ENCODE measurements around the gene FPR1. TPM values are rescaled to one million over a fixed set of nuclear protein-coding genes. Genes with fewer than 3 reads are reported as not detected.

Gene FPR1
- total and polyA plus RNA-seq, 2 of the 4 experiments (the other 2 are of a cell fraction): not detected

DNA sequence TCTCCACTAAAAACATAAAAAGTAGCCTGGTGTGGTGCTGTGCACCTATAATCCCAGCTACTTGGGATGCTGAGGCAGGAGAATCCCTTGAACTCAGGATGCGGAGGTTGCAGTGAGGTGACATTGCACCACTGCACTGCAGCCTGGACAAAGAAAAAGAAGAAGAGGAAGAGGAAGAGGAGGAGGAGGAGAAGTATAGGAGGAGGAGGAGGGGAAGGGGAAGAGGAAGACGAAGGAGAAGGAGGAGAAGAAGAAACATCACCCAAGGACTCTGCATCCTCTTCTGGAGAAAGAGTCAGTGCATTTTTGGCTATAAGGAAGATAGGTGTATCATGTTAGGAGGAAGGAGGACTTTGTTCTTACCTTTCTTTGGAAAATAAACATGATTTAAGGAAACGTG, 30.3 kb upstream of the FPR1 start:
- no peak for ATAC-seq (ENCODE audit: low read depth)
- CTCF ChIA-PET: no interaction called here
- Histone ChIP-seq H3K4ac (ENCODE audit: low read depth, low read length) (no peak overlapping the region), H3K18ac (ENCODE audit: low read depth, low read length) (no peak overlapping the region), H4K8ac (ENCODE audit: low read depth in 2 of 2, low read length in 2 of 2) (no peak overlapping the region), H3K79me1 (ENCODE audit: low read depth in 1 of 2, low read length in 2 of 2) (no peaks in the 10 kb centered on the region), H4K20me1 (ENCODE audit: insufficient read depth, low read length) (no peaks in the 10 kb centered on the region), H4K5ac (ENCODE audit: low read depth, low read length) (no peak overlapping the region), H4K91ac (ENCODE audit: insufficient read depth, low read depth, low read length) (no peak overlapping the region), H2BK5ac (ENCODE audit: low read depth, low read length, poor library complexity, severe bottlenecking) (no peak overlapping the region), H2BK15ac (ENCODE audit: low read depth, low read length) (no peak overlapping the region), H2AK5ac (ENCODE audit: low read depth, low read length) (no peak overlapping the region), H3K9ac (ENCODE audit: low read depth, low read length) (no peak overlapping the region), H2BK120ac (ENCODE audit: low read depth, low read length) (no peak overlapping the region), H3K36me3 (ENCODE audit: control insufficient read depth, insufficient read depth, low read length) (no peaks in the 10 kb centered on the region), H3K4me2 (ENCODE audit: low read depth, low read length) (no peak overlapping the region), H3K27ac (ENCODE audit: insufficient read depth, low read length) (no peak overlapping the region), H3K27me3 (ENCODE audit: control insufficient read depth, insufficient read depth, low read length) (peaks cover 2% of the 10 kb centered on the region; the same call in 1 of the 2 replicates), H2AK9ac (replicated peaks; ENCODE audit: low read depth, low read length, poor library complexity) (no peak overlapping the region), H3K9me1 (ENCODE audit: insufficient read depth, low read length) (no peaks in the 10 kb centered on the region), H3K4me3 (ENCODE audit: insufficient read depth, low read depth, low read length) (no peak overlapping the region), H3K14ac (replicated peaks; ENCODE audit: low read depth, low read length) (no peak overlapping the region), H2BK20ac (ENCODE audit: low read depth, low read length) (no peak overlapping the region), H3K56ac (ENCODE audit: extremely low read depth, insufficient read depth, low read length) (no peak overlapping the region), H2AFZ (replicated peaks; ENCODE audit: low read length, poor library complexity) (no peak overlapping the region), H3K4me1 (ENCODE audit: control insufficient read depth, insufficient read depth, low read length) (no peaks in the 10 kb centered on the region), H3K23ac (ENCODE audit: low read depth, low read length) (no peak overlapping the region), H3K9me3 (ENCODE audit: control insufficient read depth, insufficient read depth, low read length) (no peaks in the 10 kb centered on the region)
- no TSS peak for BruUV-seq (replicated peaks)
- in situ Hi-C loops (cut with MboI; ENCODE audit: low sequenced_read_pairs) (no loop called here), intact Hi-C loops (cut with micrococcal nuclease) (no loop called here), dilution Hi-C loops (cut with HindIII; ENCODE audit: low sequenced_read_pairs, unreplicated experiment) (no loop called here)
- POLR2A ChIA-PET (ENCODE audit: unreplicated experiment): no interaction called here
- WGBS, 2 experiments (ENCODE audit: extremely low coverage in 2 of 2, insufficient read length in 1 of 2): 57% methylated on average over 2 of the region's 3 CpGs; no CpG with 5 or more reads in 1 of the 2 experiments
- no peak for DNase-seq
- TF ChIP-seq CTCF (conservative IDR thresholded peaks at IDR 0.05; ENCODE audit: low read depth, low read length): no peak
- no peak for TF ChIP-seq BHLHE40 (IDR thresholded peaks at IDR 0.05; ENCODE audit: low read depth, low read length)
- TF ChIP-seq CEBPB (IDR thresholded peaks at IDR 0.05; ENCODE audit: low read depth, low read length): no peak
